Measurements from ENCODE around the gene GSX1. TPM values are rescaled to one million over a fixed set of nuclear protein-coding genes. Genes with fewer than 3 reads are reported as not detected.
A peak's percentile ranks its signal among the peaks of the same experiment; 100 is the strongest.

Gene GSX1
- total and polyA plus RNA-seq, 3 experiments from 2014 or later: not detected

GRCh38 chr13:27796544-27797227, 4.4 kb downstream of the GSX1 start:
- no peak for DNase-seq
- POLR2A ChIA-PET: no interaction called here

GRCh38 chr13:27797228-27797624, 4.9 kb downstream of the GSX1 start:
- H3K27ac Mint-ChIP-seq: no peak overlapping the region
- H3K4me1 Mint-ChIP-seq: peaks cover 11 to 21% (median 11%) of the 10 kb centered on the region in 3 donors
- no peaks in the 10 kb centered on the region for H3K9me3 ChIP-seq (ENCODE audit: low read length)
- DNase-seq: no peak
- ChIA-PET POLR2A (no interaction called here), CTCF (interaction anchor here (1.6 kb wide), 1 partner anchor 33 kb away, joined by 6 read pairs; no protein-coding TSS in a partner anchor)
- no peaks in the 10 kb centered on the region for H3K36me3 Mint-ChIP-seq
- no peaks in the 10 kb centered on the region for H3K36me3 ChIP-seq (ENCODE audit: insufficient read depth, low read length)
- H3K27me3 ChIP-seq (ENCODE audit: insufficient read depth, low read length, poor library complexity, severe bottlenecking): peaks cover 53% of the 10 kb centered on the region
- peaks cover under 1% of the 10 kb centered on the region for H3K4me1 ChIP-seq (ENCODE audit: insufficient read depth, low read length)
- no peak overlapping the region for H3K27ac ChIP-seq (ENCODE audit: low read depth, low read length)
- no peak overlapping the region for H3K4me3 Mint-ChIP-seq
- peaks cover 0 to 2% (median 0%) of the 10 kb centered on the region in 5 donors for H3K9me3 Mint-ChIP-seq
- H3K4me3 ChIP-seq (ENCODE audit: low read length): no peak overlapping the region
- H3K27me3 Mint-ChIP-seq: peaks cover 56 to 86% of the 10 kb centered on the region in 2 donors

More at GRCh38 chr13:27796544-27797227, 4.4 kb downstream of the GSX1 start:
- Mint-ChIP-seq H3K36me3 (no peaks in the 10 kb centered on the region), H3K9me3 (peaks cover 0 to 4% (median 0%) of the 10 kb centered on the region in 5 donors), H3K4me3 (no peak overlapping the region), H3K4me1 (peaks cover 16 to 26% (median 17%) of the 10 kb centered on the region in 3 donors), H3K27ac (no peak overlapping the region), H3K27me3 (peaks cover 61 to 88% of the 10 kb centered on the region in 2 donors)
- Histone ChIP-seq H3K4me1 (ENCODE audit: insufficient read depth, low read length) (peaks cover 6% of the 10 kb centered on the region), H3K27me3 (ENCODE audit: insufficient read depth, low read length, poor library complexity, severe bottlenecking) (peaks cover 58% of the 10 kb centered on the region), H3K36me3 (ENCODE audit: insufficient read depth, low read length) (no peaks in the 10 kb centered on the region), H3K27ac (ENCODE audit: low read depth, low read length) (no peak overlapping the region), H3K9me3 (ENCODE audit: low read length) (no peaks in the 10 kb centered on the region), H3K4me3 (ENCODE audit: low read length) (no peak overlapping the region)
- CTCF ChIA-PET: interaction anchor here (1.6 to 2.5 kb wide), 2 partner anchors 30 to 33 kb away, joined by 6 to 9 read pairs; no protein-coding TSS in a partner anchor

GRCh38 chr13:27806744-27807387, 14.6 kb downstream of the GSX1 start:
- Mint-ChIP-seq H3K9me3 (peaks cover 0 to 2% (median 0%) of the 10 kb centered on the region in 5 donors), H3K4me1 (no peaks in the 10 kb centered on the region), H3K4me3 (no peak overlapping the region), H3K27ac (no peak overlapping the region), H3K36me3 (no peaks in the 10 kb centered on the region), H3K27me3 (peaks cover 21 to 68% of the 10 kb centered on the region in 2 donors)
- H3K4me1 ChIP-seq (ENCODE audit: insufficient read depth, low read length): no peaks in the 10 kb centered on the region
- no peak overlapping the region for H3K4me3 ChIP-seq (ENCODE audit: low read length)
- DNase-seq: no peak
- H3K36me3 ChIP-seq (ENCODE audit: insufficient read depth, low read length): no peaks in the 10 kb centered on the region
- H3K27me3 ChIP-seq (ENCODE audit: insufficient read depth, low read length, poor library complexity, severe bottlenecking): no peaks in the 10 kb centered on the region
- ChIA-PET POLR2A (no interaction called here), CTCF (interaction anchor here (0.8 to 2.2 kb wide), 2 partner anchors 23 to 24 kb away, joined by 3 to 5 read pairs; no protein-coding TSS in a partner anchor)
- no peaks in the 10 kb centered on the region for H3K9me3 ChIP-seq (ENCODE audit: low read length)
- no peak overlapping the region for H3K27ac ChIP-seq (ENCODE audit: low read depth, low read length)

GRCh38 chr13:27808851-27809550, 16.7 kb downstream of the GSX1 start:
- Mint-ChIP-seq H3K36me3 (no peaks in the 10 kb centered on the region), H3K4me3 (no peak overlapping the region), H3K9me3 (peaks cover 0 to 2% (median 0%) of the 10 kb centered on the region in 5 donors), H3K4me1 (no peaks in the 10 kb centered on the region), H3K27me3 (peaks cover 26 to 68% of the 10 kb centered on the region in 2 donors), H3K27ac (no peak overlapping the region)
- Histone ChIP-seq H3K9me3 (ENCODE audit: low read length) (no peaks in the 10 kb centered on the region), H3K4me3 (ENCODE audit: low read length) (no peak overlapping the region), H3K27ac (ENCODE audit: low read depth, low read length) (no peak overlapping the region), H3K36me3 (ENCODE audit: insufficient read depth, low read length) (no peaks in the 10 kb centered on the region), H3K4me1 (ENCODE audit: insufficient read depth, low read length) (no peaks in the 10 kb centered on the region), H3K27me3 (ENCODE audit: insufficient read depth, low read length, poor library complexity, severe bottlenecking) (no peaks in the 10 kb centered on the region)
- ChIA-PET CTCF (interaction anchor here (2.2 kb wide), 1 partner anchor 21 kb away, joined by 5 read pairs; no protein-coding TSS in a partner anchor), POLR2A (no interaction called here)
- DNase-seq: no peak

- Mint-ChIP-seq H3K4me1 (no peaks in the 10 kb centered on the region), H3K27ac (peak overlapping the region in 1 of 8 donors; percentile 59), H3K4me3 (no peak overlapping the region), H3K27me3 (peaks cover 26 to 74% of the 10 kb centered on the region in 2 donors), H3K9me3 (peaks cover 0 to 2% (median 0%) of the 10 kb centered on the region in 5 donors), H3K36me3 (no peaks in the 10 kb centered on the region)
- POLR2A ChIA-PET: no interaction called here
- no peak for DNase-seq
- H3K27ac ChIP-seq (ENCODE audit: low read depth, low read length): no peak overlapping the region
- H3K9me3 ChIP-seq (ENCODE audit: low read length): no peaks in the 10 kb centered on the region
- no peaks in the 10 kb centered on the region for H3K27me3 ChIP-seq (ENCODE audit: insufficient read depth, low read length, poor library complexity, severe bottlenecking)
- no peaks in the 10 kb centered on the region for H3K4me1 ChIP-seq (ENCODE audit: insufficient read depth, low read length)
- no peaks in the 10 kb centered on the region for H3K36me3 ChIP-seq (ENCODE audit: insufficient read depth, low read length)
- CTCF ChIA-PET: interaction anchor here (2.8 kb wide), 1 partner anchor 16 kb away, joined by 13 read pairs; no protein-coding TSS in a partner anchor
- H3K4me3 ChIP-seq (ENCODE audit: low read length): no peak overlapping the region
Measured at GRCh38 chr13:27810009-27810408, 17.7 kb downstream of the GSX1 start.

GRCh38 chr13:27810461-27810860, 18.2 kb downstream of the GSX1 start:
- no peaks in the 10 kb centered on the region for H3K36me3 Mint-ChIP-seq

GRCh38 chr13:27813826-27814225, 21.5 kb downstream of the GSX1 start:
- no peaks in the 10 kb centered on the region for H3K4me1 Mint-ChIP-seq
- H3K4me3 Mint-ChIP-seq: no peak overlapping the region
- peaks cover 10 to 54% of the 10 kb centered on the region in 2 donors for H3K27me3 Mint-ChIP-seq
- DNase-seq: no peak
- H3K36me3 Mint-ChIP-seq: no peaks in the 10 kb centered on the region
- Histone ChIP-seq H3K27ac (ENCODE audit: low read depth, low read length) (no peak overlapping the region), H3K4me1 (ENCODE audit: insufficient read depth, low read length) (no peaks in the 10 kb centered on the region), H3K4me3 (ENCODE audit: low read length) (no peak overlapping the region), H3K9me3 (ENCODE audit: low read length) (no peaks in the 10 kb centered on the region), H3K36me3 (ENCODE audit: insufficient read depth, low read length) (no peaks in the 10 kb centered on the region), H3K27me3 (ENCODE audit: insufficient read depth, low read length, poor library complexity, severe bottlenecking) (no peaks in the 10 kb centered on the region)
- ChIA-PET POLR2A (no interaction called here), CTCF (no interaction called here)
- H3K27ac Mint-ChIP-seq: no peak overlapping the region
- H3K9me3 Mint-ChIP-seq: peaks cover 0 to 4% (median 0%) of the 10 kb centered on the region in 5 donors

More at GRCh38 chr13:27810461-27810860, 18.2 kb downstream of the GSX1 start:
- Mint-ChIP-seq H3K27me3 (peaks cover 26 to 71% of the 10 kb centered on the region in 2 donors), H3K27ac (peak overlapping the region in 2 of 8 donors; percentile 44 to 59), H3K9me3 (peaks cover 0 to 2% (median 0%) of the 10 kb centered on the region in 5 donors), H3K4me1 (no peaks in the 10 kb centered on the region), H3K4me3 (no peak overlapping the region)
- no peak overlapping the region for H3K27ac ChIP-seq (ENCODE audit: low read depth, low read length)
- ChIA-PET CTCF (interaction anchor here (1.1 to 2.8 kb wide), 2 partner anchors 15 to 20 kb away, joined by 5 to 13 read pairs; no protein-coding TSS in a partner anchor), POLR2A (no interaction called here)
- no peaks in the 10 kb centered on the region for H3K27me3 ChIP-seq (ENCODE audit: insufficient read depth, low read length, poor library complexity, severe bottlenecking)
- H3K4me3 ChIP-seq (ENCODE audit: low read length): no peak overlapping the region
- no peak for DNase-seq
- H3K9me3 ChIP-seq (ENCODE audit: low read length): no peaks in the 10 kb centered on the region
- H3K36me3 ChIP-seq (ENCODE audit: insufficient read depth, low read length): no peaks in the 10 kb centered on the region
- H3K4me1 ChIP-seq (ENCODE audit: insufficient read depth, low read length): no peaks in the 10 kb centered on the region
